SK-N-SH (cell line): Measurements from ENCODE around the gene IPCEF1. TPM values are rescaled to one million over a fixed set of nuclear protein-coding genes. Genes with fewer than 3 reads are reported as not detected.

Experiments used
- CTCF ChIA-PET: fragments of 300-600, 350-600 bp; formaldehyde crosslinking; extraction: SDS; loops from one replicate; lab custom pipeline; 2021; lab: Yijun Ruan, JAX
- POLR2A ChIA-PET: fragments of 350-600 bp; sonication (Branson Sonifier 250); formaldehyde crosslinking; extraction: SDS; loops from one replicate; lab custom pipeline; 2020; ENCODE audit warnings: antibody characterized with exemption, inconsistent platforms; lab: Yijun Ruan, JAX
- DNase-seq: peaks from one replicate; pipeline ENCODE4 v3.0.0; 2012
- H2AFZ ChIP-seq: fragments of 200-600 bp; sonication (generic); 2 replicates; pipeline ENCODE4 v1.8.1; 2016; ENCODE audit warnings: antibody characterized with exemption, mild to moderate bottlenecking, low read depth
- H3F3A ChIP-seq: fragments of 200-600 bp; sonication (generic); replicated peaks from 2 replicates; pipeline ENCODE3; 2016; ENCODE audit warnings: antibody characterized with exemption, mild to moderate bottlenecking; ENCODE audit not compliant: insufficient read depth
- H3K27ac ChIP-seq, 2 experiments: fragments of 200-500 bp in 1 of 2; fragments of 200-600 bp in 1 of 2; sonication (Bioruptor generic) in 1 of 2; sonication (generic), shearing (Covaris generic) in 1 of 2; 2 replicates each; pipeline versions ENCODE4 v1.5.1 to v1.6.1; 2014 to 2016; ENCODE audit warnings: low read depth in 2 of 2, inconsistent platforms in 1 of 2, low read length in 1 of 2, mild to moderate bottlenecking in 1 of 2, mixed read lengths in 1 of 2
- H3K27me3 ChIP-seq: fragments of 200-600 bp; sonication (generic), shearing (Covaris generic); 2 replicates; pipeline ENCODE4 v1.6.1; 2016; ENCODE audit warnings: mixed run types; ENCODE audit not compliant: insufficient read depth
- H3K36me3 ChIP-seq, 2 experiments: fragments of 200-500 bp in 1 of 2; fragments of 200-600 bp in 1 of 2; sonication (Bioruptor generic) in 1 of 2; sonication (generic) in 1 of 2; replicated peaks in 1 of 2; 2 replicates each; pipeline versions ENCODE3 to v1.5.1; 2014 to 2016; ENCODE audit warnings: low read length in 1 of 2, mild to moderate bottlenecking in 1 of 2; ENCODE audit not compliant: insufficient read depth in 2 of 2, control insufficient read depth in 1 of 2
- H3K4me1 ChIP-seq, 2 experiments: fragments of 200-500 bp in 1 of 2; fragments of 200-600 bp in 1 of 2; sonication (Bioruptor generic) in 1 of 2; sonication (generic), shearing (Covaris generic) in 1 of 2; 2 replicates each; pipeline versions ENCODE4 v1.5.1 to v1.6.1; 2014 to 2016; ENCODE audit warnings: low read depth in 1 of 2, low read length in 1 of 2, mixed run types in 1 of 2; ENCODE audit not compliant: insufficient read depth in 2 of 2, control insufficient read depth in 1 of 2
- H3K4me2 ChIP-seq: fragments of 200-600 bp; sonication (generic), shearing (Covaris generic); 2 replicates; pipeline ENCODE4 v1.6.1; 2017; ENCODE audit warnings: mixed run types
- H3K4me3 ChIP-seq, 2 experiments: fragments of 200-500 bp in 1 of 2; fragments of 200-600 bp in 1 of 2; sonication (Bioruptor generic) in 1 of 2; sonication (generic), shearing (Covaris generic) in 1 of 2; 2 replicates each; pipeline versions ENCODE4 v1.5.1 to v1.8.1; 2014 to 2016; ENCODE audit warnings: low read depth in 2 of 2, inconsistent platforms in 1 of 2, low read length in 1 of 2, mild to moderate bottlenecking in 1 of 2, mixed read lengths in 1 of 2, moderate library complexity in 1 of 2
- H3K79me2 ChIP-seq: fragments of 200-600 bp; sonication (generic); 2 replicates; pipeline ENCODE4 v1.8.1; 2017; ENCODE audit warnings: mild to moderate bottlenecking; ENCODE audit not compliant: insufficient read depth
- H3K9ac ChIP-seq: fragments of 200-600 bp; sonication (generic); 2 replicates; pipeline ENCODE4 v1.6.1; 2017; ENCODE audit warnings: mixed run types
- H3K9me2 ChIP-seq: fragments of 200-600 bp; sonication (generic); 2 replicates; pipeline ENCODE4 v1.6.1; 2017; ENCODE audit warnings: mixed run types
- H3K9me3 ChIP-seq: fragments of 200-600 bp; sonication (generic); 2 replicates; pipeline ENCODE4 v1.6.1; 2017; ENCODE audit warnings: mixed run types, mild to moderate bottlenecking, moderate library complexity
- H4K20me1 ChIP-seq: fragments of 200-600 bp; sonication (generic); 2 replicates; pipeline ENCODE4 v1.6.1; 2017; ENCODE audit warnings: mild to moderate bottlenecking, mixed run types; ENCODE audit not compliant: insufficient read depth
- FOSL2 ChIP-seq: IDR thresholded peaks from 2 replicates; pipeline ENCODE4 v1.4.0; 2012; ENCODE audit warnings: low read depth, mild to moderate bottlenecking, moderate library complexity, borderline replicate concordance
- FOXM1 ChIP-seq: IDR thresholded peaks from 2 replicates; pipeline ENCODE4 v1.4.0; 2012; ENCODE audit warnings: low read depth, mild to moderate bottlenecking
- GABPA ChIP-seq: IDR thresholded peaks from 2 replicates; pipeline ENCODE4 v1.4.0; 2012; ENCODE audit warnings: low read depth, mild to moderate bottlenecking
- GATA2 ChIP-seq: sonication (generic); formaldehyde crosslinking; IDR thresholded peaks from 2 replicates; pipeline ENCODE4 v1.5.0; 2020; ENCODE audit warnings: mild to moderate bottlenecking, missing genetic modification reagents
- IRF3 ChIP-seq: fragments of 150-350 bp; IDR thresholded peaks from 2 replicates; pipeline ENCODE4 v1.6.1; 2016; ENCODE audit warnings: mild to moderate bottlenecking, low read depth, low read length
- NFIC ChIP-seq: IDR thresholded peaks from 2 replicates; pipeline ENCODE4 v1.4.0; 2012; ENCODE audit warnings: borderline replicate concordance
- NRF1 ChIP-seq: IDR thresholded peaks from 2 replicates; pipeline ENCODE4 v1.6.1; 2012; ENCODE audit warnings: low read depth, mild to moderate bottlenecking, low read length
- POLR2AphosphoS5 ChIP-seq: IDR thresholded peaks from 2 replicates; pipeline ENCODE4 v1.6.1; 2012; ENCODE audit warnings: low read depth, low read length
- RCOR1 ChIP-seq: fragments of 150-350 bp; IDR thresholded peaks from 2 replicates; pipeline ENCODE4 v1.6.1; 2017; ENCODE audit warnings: antibody characterized with exemption, low read length
- RFX5 ChIP-seq: IDR thresholded peaks from 2 replicates; pipeline ENCODE4 v1.6.1; 2012; ENCODE audit warnings: mild to moderate bottlenecking, improper control_type of control experiment, low read length
- SIN3A ChIP-seq: IDR thresholded peaks from 2 replicates; pipeline ENCODE4 v1.6.1; 2012; ENCODE audit warnings: low read depth, mild to moderate bottlenecking, low read length, moderate library complexity, borderline replicate concordance
- TAF1 ChIP-seq: IDR thresholded peaks from 2 replicates; pipeline ENCODE4 v1.6.1; 2012; ENCODE audit warnings: low read depth, mild to moderate bottlenecking, low read length, moderate library complexity, borderline replicate concordance
- TCF12 ChIP-seq: IDR thresholded peaks from 2 replicates; pipeline ENCODE4 v1.4.0; 2012
- TEAD4 ChIP-seq: IDR thresholded peaks from 2 replicates; pipeline ENCODE4 v1.4.0; 2012; ENCODE audit warnings: mild to moderate bottlenecking, borderline replicate concordance; ENCODE audit not compliant: insufficient read depth
- USF1 ChIP-seq: IDR thresholded peaks from 2 replicates; pipeline ENCODE4 v1.4.0; 2012; ENCODE audit warnings: low read depth, borderline replicate concordance
- WGBS: methylation state at CpG from one replicate; pipeline ENCODE4 v1.1.6; 2017; ENCODE audit warnings: low lambda C conversion rate; 5-methylcytosine and 5-hydroxymethylcytosine counted together
- polyA plus RNA-seq, 3 experiments: library from polyadenylated mRNA; depleted of rRNA; stranded (reverse); fragments of >200 nt; gene quantifications; 2 replicates each; pipeline ENCODE4 v1.2.3, GENCODE V29; 2012
- TF ChIP-seq, protein P1 (sequence below): IDR thresholded peaks from 2 replicates; pipeline ENCODE4; 2012
- TF ChIP-seq, protein P2 (sequence below): IDR thresholded peaks from 2 replicates; pipeline ENCODE4 v1.4.0; 2012; ENCODE audit warnings: low read depth, borderline replicate concordance

IPCEF1 gene
- polyA plus RNA-seq, 1 of the 3 experiments (the other 2 are of a cell fraction): not detected

- no peak overlapping the region for H3K4me2 ChIP-seq
- H3K9ac ChIP-seq: no peak overlapping the region
- POLR2A ChIA-PET: no interaction called here
- no peaks in the 10 kb centered on the region for H3F3A ChIP-seq
- no peaks in the 10 kb centered on the region for H3K36me3 ChIP-seq
- 92% methylated on average over 10 of the region's 10 CpGs for WGBS
- no peaks in the 10 kb centered on the region for H3K27me3 ChIP-seq
- H3K79me2 ChIP-seq: no peaks in the 10 kb centered on the region
- CTCF ChIA-PET: no interaction called here
- H3K27ac ChIP-seq: no peak overlapping the region
- no peaks in the 10 kb centered on the region for H3K9me2 ChIP-seq
- no peak for DNase-seq
- no peak overlapping the region for H3K4me3 ChIP-seq
- no peaks in the 10 kb centered on the region for H4K20me1 ChIP-seq
- H3K4me1 ChIP-seq: no peaks in the 10 kb centered on the region
- H3K9me3 ChIP-seq: no peaks in the 10 kb centered on the region
- H2AFZ ChIP-seq: no peak overlapping the region
- TF ChIP-seq NFIC (no peak), USF1 (no peak), POLR2AphosphoS5 (no peak), SIN3A (no peak), NRF1 (no peak), TCF12 (no peak), GABPA (no peak), FOXM1 (no peak), RFX5 (no peak), GATA2 (CRISPR knock-in tag) (no peak), IRF3 (no peak), TAF1 (no peak), RCOR1 (no peak), FOSL2 (no peak), TEAD4 (no peak)
- TF ChIP-seq, protein P1, sequence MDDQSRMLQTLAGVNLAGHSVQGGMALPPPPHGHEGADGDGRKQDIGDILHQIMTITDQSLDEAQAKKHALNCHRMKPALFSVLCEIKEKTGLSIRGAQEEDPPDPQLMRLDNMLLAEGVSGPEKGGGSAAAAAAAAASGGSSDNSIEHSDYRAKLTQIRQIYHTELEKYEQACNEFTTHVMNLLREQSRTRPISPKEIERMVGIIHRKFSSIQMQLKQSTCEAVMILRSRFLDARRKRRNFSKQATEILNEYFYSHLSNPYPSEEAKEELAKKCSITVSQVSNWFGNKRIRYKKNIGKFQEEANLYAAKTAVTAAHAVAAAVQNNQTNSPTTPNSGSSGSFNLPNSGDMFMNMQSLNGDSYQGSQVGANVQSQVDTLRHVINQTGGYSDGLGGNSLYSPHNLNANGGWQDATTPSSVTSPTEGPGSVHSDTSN: no peak
- TF ChIP-seq, protein P2, sequence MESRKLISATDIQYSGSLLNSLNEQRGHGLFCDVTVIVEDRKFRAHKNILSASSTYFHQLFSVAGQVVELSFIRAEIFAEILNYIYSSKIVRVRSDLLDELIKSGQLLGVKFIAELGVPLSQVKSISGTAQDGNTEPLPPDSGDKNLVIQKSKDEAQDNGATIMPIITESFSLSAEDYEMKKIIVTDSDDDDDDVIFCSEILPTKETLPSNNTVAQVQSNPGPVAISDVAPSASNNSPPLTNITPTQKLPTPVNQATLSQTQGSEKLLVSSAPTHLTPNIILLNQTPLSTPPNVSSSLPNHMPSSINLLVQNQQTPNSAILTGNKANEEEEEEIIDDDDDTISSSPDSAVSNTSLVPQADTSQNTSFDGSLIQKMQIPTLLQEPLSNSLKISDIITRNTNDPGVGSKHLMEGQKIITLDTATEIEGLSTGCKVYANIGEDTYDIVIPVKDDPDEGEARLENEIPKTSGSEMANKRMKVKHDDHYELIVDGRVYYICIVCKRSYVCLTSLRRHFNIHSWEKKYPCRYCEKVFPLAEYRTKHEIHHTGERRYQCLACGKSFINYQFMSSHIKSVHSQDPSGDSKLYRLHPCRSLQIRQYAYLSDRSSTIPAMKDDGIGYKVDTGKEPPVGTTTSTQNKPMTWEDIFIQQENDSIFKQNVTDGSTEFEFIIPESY: no peak
Observed at GRCh38 chr6:154359161-154359574, 2.6 kb upstream of the IPCEF1 start.
